ENCODE data around the gene TMEM14A.

The TMEM14A gene

DNA sequence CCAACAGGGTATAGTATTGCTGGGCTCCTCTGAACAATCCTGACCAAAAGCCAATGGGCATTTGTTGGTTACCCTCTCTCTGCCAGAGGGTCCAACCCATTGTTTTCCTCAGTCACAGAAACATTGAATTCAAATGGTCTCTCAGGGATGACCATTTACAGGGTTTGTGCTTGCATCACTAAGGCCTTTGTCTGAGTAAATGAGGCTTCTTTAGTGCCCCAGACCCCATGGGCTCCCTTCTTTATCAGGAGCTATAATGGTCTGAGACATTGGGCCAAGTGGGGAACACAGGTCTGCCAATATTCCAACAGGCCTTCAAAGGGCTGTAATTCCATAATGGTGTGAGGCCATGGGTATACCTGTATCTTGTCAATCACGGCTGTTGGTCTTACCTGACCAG, 65.2 kb downstream of the TMEM14A start:
- no peak for DNase-seq (ENCODE audit: low spot score)

All from HuH-7.5 (cell line).